AG10803 (cell line): ENCODE measurements around the gene AMMECR1L.

ENCODE experiments used
- DNase-seq: peaks from one replicate; pipeline ENCODE4 v3.0.0; 2010; ENCODE audit warnings: low read depth
- H3K4me3 ChIP-seq: 2 replicates; pipeline ENCODE4 v1.5.1; 2011; ENCODE audit warnings: mild to moderate bottlenecking, low read length, control low read depth
- CTCF ChIP-seq: conservative IDR thresholded peaks from 2 replicates; pipeline ENCODE4 v1.5.1; 2011; ENCODE audit warnings: mild to moderate bottlenecking, low read length, control low read depth, inconsistent platforms

AMMECR1L gene

DNA sequence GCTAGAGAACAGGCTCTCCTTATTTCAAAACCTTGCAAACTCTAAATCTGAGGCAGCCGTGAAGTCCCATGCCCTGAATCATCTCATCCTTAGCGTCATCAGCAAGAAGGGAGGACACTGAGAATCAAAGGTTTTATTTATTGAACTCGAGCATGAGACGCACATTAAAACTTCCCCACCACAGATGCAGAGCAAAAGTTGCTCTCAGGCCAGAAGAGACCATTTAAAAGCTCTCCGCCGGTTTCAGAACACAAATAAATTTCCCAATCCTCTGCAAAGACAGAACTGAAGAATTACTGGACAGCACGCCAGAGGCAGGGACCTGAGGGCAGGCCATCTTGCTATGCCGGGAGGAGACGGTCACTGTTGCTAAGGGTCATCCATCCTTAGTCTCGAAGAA, 1.3 kb downstream of the AMMECR1L start:
- TF ChIP-seq CTCF: no peak
- peak; percentile 80 for DNase-seq
- H3K4me3 ChIP-seq: peak overlapping the region; percentile 75

- no peak for TF ChIP-seq CTCF
- DNase-seq: no peak
- no peak overlapping the region for H3K4me3 ChIP-seq
Measured at GRCh38 chr2:127879899-127880298, 5.9 kb downstream of the AMMECR1L start.

GRCh38 chr2:127877626-127878025, 8.1 kb downstream of the AMMECR1L start:
- TF ChIP-seq CTCF: no peak
- no peak for DNase-seq
- no peak overlapping the region for H3K4me3 ChIP-seq

GRCh38 chr2:127877136-127877535, 8.6 kb downstream of the AMMECR1L start:
- DNase-seq: no peak
- no peak for TF ChIP-seq CTCF
- H3K4me3 ChIP-seq: no peak overlapping the region

DNA sequence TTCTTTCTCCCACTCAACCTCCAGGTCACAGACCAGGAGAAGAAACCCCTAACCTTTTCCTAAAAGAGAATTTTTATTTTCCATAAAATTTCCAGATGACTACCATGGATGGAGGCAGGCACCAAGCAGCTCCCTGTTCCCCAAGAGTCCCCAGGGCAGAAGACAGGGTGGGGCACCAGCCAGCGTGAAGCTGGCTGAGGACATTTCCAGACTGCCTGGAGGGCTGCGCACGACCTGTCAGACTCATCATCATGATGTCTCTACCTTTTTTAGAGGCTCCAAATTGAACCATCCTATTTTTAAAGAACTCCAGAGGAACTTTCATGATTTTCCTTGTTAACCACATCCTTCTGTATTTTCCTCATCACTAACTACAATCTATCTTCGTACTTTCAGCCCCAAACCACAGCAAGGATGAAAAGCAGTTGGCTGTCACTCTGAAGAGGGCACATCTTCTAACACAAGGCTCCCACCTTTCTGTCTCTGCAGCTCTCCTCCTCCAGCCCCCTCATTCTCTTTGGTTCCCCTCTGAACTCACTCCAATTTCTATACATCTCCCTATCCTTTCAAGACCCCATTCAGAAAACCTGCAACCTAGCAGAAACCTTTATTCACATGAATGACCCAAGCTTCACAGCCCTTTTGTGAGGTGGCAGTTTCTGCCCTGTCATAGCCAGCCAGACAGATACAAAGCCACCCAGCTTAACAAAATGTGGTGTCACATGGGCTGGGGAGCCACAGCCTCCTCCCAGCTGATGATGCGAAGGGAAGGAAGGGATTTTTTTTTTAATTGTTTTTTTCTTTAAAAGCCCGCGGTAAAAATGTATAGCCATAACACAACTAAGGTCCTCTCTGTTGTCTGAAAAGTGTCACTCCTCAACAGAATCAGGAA, 11.1 kb downstream of the AMMECR1L start:
- no peak overlapping the region for H3K4me3 ChIP-seq
- TF ChIP-seq CTCF: no peak
- no peak for DNase-seq

DNA sequence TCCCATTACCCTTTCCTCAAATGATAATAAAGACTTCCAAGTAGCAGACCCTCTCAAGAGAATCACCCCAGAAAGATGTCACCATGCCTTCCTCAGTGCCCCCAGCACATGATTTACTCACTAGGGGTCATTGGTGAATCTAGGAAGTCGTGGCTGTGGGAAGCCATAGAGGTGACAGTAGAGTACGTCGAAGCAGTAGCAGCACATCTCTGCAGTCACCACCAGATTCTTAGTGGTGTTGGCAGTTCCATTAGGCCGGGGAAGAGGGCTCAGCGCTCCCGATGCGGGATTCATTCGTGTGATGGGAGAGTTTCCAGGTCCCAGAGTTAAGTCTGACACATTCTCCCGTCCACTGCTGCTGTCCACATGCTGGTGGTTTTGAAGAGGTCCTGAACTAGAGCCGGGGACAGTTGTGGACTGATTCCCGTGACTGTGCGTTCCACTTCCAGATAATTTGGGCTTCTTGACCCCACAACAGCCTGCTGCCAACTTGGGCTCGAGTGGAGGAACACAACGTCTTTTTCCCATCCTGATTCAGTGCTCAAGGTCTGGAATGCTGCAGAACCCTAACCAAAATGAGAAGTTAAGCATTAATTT, 12.0 kb downstream of the AMMECR1L start:
- H3K4me3 ChIP-seq: no peak overlapping the region
- no peak for DNase-seq
- TF ChIP-seq CTCF: no peak

DNA sequence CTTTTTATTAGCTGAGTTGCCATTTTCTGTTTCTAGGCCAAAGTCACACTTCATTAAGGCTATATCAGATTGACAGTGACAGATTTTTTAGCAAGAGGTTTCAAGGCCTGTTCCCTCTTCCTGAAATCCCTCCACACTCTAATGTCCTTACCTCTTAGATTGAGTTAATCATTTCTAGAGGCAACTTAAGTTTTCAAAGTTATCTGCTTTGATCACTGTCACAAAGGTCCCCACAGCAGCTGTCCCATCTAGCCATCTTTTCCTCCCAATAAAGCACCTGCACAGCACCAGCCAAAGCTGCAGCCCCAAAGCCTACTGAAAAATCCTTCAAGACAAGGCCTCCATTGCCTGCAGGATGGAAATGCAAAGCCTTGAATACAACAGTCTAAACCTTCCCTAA, 13.4 kb downstream of the AMMECR1L start:
- no peak overlapping the region for H3K4me3 ChIP-seq
- no peak for TF ChIP-seq CTCF
- DNase-seq: no peak
